Right ventricle myocardium superior (tissue), 1 donor: ENCODE measurements around the gene RAVER2. TPM values are rescaled to one million over a fixed set of nuclear protein-coding genes. Genes with fewer than 3 reads are reported as not detected.
"Not testable (repeated sequence)": the region's sequence is repeated elsewhere in the genome, so short reads cannot be mapped to it uniquely, and the experiment has no call there.

Experiments used
- ATAC-seq: fragments of 200-7000 bp; cut with Tn5 transposase; one replicate; pipeline ENCODE4 v1.9.1; 2020; ENCODE audit warnings: mild to moderate bottlenecking; ENCODE audit not compliant: poor library complexity
- DNase-seq: peaks from one replicate; pipeline ENCODE4 v3.0.0-alpha.2; 2020
- intact Hi-C: fragments of 100-400 bp; cut with DNase I; formaldehyde crosslinking; loops from one replicate; pipeline ENCODE4 v1.11.2; 2022
- total RNA-seq: library from RNA; stranded (reverse); fragmentation: NEBNext Ultra II Directional; extraction: Animal tissue kit (Norgen Biotek cat#: 25700); gene quantifications from one replicate; pipeline ENCODE4 v1.2.1, GENCODE V29; 2021
- donor health status: DM: no; HTN: yes; CAD: no; lungs with severe emphysema.

Gene RAVER2
- total RNA-seq, 1 donor from 2014 or later, result 30.1 TPM

DNA sequence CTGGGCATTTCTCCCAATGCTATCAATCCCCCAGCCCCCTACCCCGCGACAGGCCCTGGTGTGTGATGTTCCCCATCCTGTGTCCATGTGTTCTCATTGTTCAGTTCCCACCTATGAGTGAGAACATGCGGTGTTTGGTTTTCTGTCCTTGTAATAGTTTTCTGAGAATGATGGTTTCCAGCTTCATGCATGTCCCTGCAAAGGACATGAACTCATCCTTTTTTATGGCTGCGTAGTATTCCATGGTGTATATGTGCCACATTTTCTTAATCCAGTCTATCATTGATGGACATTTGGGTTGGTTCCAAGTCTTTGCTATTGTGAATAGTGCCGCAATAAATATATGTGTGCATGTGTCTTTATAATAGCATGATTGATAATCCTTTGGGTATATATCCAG, 38.0 kb downstream of the RAVER2 start:
- intact Hi-C loops, DNase-seq, ATAC-seq: not testable (repeated sequence)

DNA sequence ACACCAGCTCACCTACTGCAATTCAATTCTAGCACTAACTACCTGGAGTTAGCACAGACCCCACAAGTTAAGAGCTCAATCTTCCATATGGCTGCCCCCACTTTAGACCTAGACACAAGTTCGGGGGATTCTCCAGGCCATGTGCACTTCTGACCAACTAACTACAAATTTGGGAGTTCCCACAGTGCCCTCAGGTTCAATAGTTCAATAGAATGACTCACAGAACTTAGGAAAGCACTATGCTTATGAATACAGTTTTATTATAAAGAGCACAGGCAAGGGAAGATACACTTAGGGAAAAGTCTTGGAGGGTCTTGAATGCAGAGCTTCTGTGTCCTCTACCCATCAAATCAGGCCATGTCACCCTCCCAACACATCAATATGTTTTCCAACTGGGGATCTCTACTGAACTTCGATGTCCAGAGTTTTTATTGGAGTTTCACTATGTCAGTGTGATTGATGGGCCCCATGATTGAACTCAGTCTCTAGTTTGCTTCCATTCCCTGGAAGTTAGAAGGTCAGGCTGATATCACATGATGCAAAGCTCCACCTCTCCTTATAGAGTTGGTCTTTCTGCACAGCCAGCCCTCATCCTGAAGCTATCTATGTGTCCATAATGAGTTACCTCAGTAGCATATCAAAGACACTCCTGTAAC, 46.1 kb downstream of the RAVER2 start:
- DNase-seq (no peak), ATAC-seq (no peak)
- intact Hi-C loops, result no loop called here

DNA sequence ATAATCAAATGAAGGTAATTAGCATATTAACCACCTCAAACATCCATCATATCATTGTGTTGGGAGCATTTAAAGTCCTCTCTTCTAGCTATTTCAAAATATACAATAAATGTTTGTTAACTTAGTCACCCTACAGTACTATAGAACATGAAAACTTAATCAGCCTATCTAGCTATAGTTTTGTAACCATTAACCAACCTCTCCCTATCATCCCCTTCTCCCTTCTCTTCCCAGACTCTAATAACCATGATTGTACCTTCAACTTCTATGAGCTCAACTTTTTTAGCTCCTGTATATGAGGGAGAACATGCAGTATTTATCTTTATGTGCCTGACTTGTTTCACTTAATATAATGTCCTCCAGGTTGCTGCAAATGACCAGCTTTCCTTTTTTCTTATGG, 54.0 kb downstream of the RAVER2 start:
- no peak for DNase-seq
- ATAC-seq, result no peak
- intact Hi-C loops, result no loop called here

DNA sequence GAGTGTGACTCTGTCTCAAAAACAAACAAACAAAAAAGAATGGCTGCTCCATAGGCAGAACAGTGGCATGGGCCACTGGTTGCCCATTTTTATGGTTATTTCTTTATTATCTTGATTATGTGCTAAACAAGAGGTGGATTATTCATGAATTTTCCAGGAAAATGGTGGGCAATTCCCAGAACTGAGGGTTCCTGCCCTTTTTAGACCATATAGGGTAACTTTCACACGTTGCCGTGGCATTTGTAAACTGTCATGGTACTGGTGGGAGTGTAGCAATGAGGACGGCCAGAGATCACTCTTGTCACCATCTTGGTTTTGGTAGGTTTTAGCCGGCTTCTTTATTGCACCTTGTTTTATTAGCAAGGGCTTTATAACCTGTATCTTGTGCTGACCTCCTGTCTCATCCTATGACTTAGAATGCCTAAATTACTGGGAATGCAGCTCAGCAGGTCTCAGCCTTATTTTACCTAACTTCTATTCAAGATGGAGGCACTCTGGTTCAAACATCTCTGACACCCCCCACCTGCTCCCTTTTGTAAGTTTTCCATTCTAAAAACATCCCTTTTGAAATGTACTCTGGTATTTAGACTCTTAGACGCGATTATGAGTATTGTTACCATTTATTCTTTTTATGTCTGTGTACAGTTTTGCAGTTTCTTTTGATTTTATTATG, 57.1 kb downstream of the RAVER2 start:
- ATAC-seq (no peak), DNase-seq (no peak)
- intact Hi-C loops, result no loop called here

DNA sequence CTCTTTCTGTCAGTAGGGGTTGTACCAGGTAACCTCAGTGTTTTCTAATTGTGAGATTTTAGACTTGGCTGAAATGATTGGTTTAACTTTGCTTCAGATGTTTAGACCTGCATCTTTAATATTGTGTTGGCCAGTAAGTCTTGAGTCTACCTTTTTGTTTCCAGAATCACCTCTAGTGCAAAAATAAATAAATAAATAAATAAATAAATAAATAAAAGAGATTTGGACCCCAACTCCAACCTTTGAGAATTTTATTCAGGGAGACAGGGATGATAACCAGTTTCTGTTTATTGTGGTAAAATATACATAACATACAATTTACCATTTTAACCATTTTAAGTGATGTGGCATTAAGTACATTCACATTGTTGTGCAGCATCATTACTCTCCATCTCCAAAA, 64.4 kb downstream of the RAVER2 start:
- intact Hi-C loops, result no loop called here
- ATAC-seq (no peak), DNase-seq (no peak)

DNA sequence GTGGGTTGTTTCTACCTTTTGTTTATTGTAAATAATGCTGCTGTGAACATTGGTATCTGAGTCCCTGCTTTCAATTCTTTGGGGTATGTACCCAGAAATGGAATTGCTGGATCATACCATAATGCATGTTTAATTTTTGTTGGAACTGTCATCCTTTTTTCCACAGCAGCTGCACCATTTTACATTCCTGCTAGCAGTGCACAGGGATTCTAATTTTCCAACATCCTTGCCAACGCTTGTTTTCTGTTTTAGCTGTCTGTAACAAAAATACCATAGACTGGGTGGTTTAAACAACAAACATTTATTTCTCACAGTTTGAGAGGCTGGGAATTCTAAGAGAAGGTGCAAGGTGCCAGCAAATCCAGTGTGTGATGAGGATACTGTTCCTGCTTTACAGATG, 65.1 kb downstream of the RAVER2 start:
- ATAC-seq (no peak), DNase-seq (no peak)
- intact Hi-C loops, result no loop called here

DNA sequence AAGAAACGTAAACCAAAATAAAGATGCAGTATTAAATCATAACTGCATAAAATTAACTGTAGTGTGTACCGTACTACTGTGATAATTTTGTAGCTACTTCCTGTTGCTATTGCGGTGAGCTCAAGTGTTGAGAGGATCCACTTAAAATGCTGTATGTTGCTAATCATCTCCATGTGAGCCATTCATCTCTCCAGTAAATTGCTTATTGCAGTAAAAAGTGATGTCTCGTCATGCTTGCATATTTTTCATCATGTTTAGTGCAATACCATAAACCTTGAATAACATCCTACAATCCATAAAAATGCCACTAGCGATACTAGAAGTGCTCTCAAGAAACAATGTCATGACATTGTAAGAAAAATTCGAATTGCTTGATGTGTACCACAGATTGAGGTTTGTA, 66.3 kb downstream of the RAVER2 start:
- DNase-seq, result no peak
- intact Hi-C loops, result no loop called here
- no peak for ATAC-seq

DNA sequence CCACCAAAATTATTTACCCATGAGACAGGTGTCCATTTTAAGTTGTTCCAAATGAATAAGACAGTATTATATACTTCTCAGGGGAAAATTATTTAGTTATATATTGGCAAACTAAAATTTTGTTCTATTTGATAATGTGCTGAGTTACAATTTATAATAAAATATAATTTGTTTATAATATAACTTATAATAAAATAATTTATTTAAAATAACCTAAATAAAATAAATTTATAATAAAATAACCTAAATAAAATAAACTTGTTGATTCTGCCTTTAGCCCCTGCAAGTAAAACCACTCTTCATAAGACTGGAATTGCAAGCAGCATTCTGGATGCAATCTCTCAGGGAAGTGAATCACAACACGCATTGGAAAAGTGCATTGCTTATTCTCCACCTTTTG, 69.6 kb downstream of the RAVER2 start:
- intact Hi-C loops, result no loop called here
- ATAC-seq (no peak), DNase-seq (no peak)

DNA sequence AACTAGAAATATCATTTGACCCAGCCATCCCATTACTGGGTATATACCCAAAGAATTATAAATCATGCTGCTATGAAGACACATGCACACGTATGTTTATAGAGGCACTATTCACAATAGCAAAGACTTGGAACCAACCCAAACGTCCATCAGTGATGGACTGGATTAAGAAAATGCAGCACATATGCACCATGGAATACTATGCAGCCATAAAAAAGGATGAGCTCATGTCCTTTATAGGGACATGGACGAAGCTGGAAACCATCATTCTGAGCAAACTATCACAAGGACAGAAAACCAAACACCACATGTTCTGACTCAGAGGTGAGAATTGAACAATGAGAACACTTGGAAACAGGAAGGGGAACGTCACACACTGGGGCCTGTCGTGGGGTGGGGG, 72.5 kb downstream of the RAVER2 start:
- DNase-seq, intact Hi-C loops, ATAC-seq: not testable (repeated sequence)

DNA sequence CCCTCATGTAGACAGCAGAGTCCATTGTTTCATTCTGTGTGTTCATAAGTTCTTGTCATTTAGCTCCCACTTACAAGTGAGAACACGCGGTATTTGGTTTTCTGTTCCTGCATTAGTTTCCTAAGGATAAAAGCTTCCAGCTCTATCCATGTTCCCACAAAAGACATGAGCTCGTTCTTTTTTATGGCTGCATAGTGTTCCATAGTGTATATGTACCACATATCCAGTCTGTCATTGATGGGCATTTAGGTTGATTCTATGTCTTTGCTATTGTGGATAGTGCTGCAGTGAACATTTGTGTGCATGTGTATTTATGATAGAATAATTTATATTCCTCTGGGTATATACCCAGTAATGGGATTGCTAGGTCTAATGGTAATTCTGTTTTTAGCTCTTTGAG, 75.7 kb downstream of the RAVER2 start:
- not testable (repeated sequence) for ATAC-seq, DNase-seq
- intact Hi-C loops, result loop anchor here (5.0 to 10.0 kb wide), 2 partner anchors 76 to 133 kb away; partner anchors contain the start of gene RAVER2

DNA sequence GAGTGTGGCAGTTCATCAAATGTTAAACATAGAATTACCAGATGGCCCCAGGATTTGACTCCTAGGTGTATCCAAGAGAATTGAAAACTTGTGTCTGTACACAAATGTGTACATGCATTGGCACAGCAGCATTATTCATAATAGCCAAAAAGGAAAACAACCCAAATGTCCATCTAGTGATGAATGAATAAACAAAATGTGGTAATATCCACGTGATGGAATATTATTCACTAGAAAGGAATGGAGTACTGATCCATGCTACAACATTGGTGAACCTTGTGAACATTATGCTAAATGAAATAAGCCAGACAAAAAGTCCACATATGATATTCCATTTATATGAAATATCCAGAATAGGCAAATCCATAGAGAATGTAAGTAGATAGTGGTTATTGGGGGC, 77.7 kb downstream of the RAVER2 start:
- ATAC-seq (no peak), DNase-seq (no peak)
- intact Hi-C loops, result loop anchor here (5.0 to 10.0 kb wide), 2 partner anchors 78 to 135 kb away; partner anchors contain the start of gene RAVER2

DNA sequence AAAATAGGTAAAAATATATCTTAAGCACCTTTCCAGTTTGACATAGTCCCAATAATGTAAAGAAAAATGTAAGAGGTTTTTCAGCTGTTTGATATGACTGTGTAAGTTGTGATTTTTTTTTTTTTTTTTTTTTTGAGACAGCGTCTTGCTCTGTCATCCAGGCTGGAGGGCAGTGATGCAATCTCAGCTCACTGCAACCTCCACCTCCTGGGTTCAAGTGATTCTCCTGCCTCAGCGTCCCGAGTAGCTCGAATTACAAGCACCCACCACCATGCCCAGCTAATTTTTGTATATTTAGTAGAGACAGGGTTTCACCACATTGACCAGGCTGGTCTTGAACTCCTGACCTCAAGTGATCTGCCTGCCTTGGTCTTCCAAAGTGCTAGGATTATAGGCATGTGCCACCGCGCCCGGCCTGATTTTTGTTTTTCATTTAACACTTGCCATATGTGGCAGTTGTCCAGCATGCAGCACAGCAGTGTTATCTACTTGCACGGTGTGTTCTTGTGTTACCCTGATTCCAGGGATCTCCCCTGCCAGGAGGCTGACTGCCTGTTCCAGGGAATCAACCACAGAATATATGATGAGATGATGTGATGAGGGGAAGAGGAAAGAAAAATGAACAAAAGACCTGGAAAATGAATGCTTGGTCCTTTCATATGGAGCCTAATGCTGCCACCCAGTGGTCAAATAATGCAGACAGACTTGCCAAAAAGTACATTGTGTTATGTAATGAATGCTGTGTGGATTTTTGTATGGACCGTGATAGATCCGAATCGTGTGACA, 79.0 kb downstream of the RAVER2 start:
- peak; percentile 83 for ATAC-seq
- DNase-seq, result no peak
- intact Hi-C loops, result loop anchor here (5.0 to 10.0 kb wide), 2 partner anchors 79 to 137 kb away; partner anchors contain the start of gene RAVER2

DNA sequence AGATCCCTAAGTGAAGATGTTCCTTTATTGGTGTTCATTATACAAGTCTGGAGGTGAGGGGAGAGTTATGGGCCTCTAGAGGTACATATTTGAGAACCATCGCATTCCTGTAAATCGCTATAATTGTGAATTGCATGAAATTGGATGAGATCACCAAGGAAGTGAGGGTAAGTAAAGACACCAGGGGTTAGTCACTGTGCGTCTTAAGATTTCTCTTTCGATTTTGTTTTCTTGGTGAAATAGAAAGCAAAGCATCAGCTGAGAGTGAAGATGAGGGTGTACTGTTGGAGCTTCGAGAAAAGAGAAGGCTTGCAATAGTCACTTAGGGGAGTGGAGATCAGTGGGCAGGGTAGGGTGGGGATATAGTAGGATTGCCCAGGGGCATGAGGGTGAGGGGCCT, 82.1 kb downstream of the RAVER2 start:
- no peak for ATAC-seq
- DNase-seq, result no peak
- intact Hi-C loops, result loop anchor here (5.0 to 10.0 kb wide), 2 partner anchors 82 to 150 kb away; partner anchors contain the start of gene RAVER2

DNA sequence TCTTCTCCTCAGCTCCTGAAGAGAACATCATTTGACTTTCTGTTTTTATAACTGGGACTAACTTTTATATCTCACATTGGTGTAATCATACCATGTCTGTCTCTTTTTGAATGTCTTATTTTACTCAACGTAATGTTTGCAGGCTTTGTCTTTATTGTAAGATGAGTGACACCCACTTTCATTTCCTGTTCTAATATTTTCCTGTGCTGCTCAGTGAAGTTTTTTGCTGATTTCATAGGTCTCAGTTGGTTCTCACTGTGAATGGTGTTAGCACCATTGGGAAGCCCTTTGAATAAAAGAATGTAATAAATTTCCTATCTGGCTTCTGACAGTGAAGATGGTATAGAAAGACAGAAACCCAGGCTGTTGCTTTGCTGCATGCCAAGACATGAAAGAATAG, 84.0 kb downstream of the RAVER2 start:
- intact Hi-C loops, result loop anchor here (5.0 to 10.0 kb wide), 2 partner anchors 84 to 152 kb away; partner anchors contain the start of gene RAVER2
- DNase-seq, result no peak
- ATAC-seq, result no peak

DNA sequence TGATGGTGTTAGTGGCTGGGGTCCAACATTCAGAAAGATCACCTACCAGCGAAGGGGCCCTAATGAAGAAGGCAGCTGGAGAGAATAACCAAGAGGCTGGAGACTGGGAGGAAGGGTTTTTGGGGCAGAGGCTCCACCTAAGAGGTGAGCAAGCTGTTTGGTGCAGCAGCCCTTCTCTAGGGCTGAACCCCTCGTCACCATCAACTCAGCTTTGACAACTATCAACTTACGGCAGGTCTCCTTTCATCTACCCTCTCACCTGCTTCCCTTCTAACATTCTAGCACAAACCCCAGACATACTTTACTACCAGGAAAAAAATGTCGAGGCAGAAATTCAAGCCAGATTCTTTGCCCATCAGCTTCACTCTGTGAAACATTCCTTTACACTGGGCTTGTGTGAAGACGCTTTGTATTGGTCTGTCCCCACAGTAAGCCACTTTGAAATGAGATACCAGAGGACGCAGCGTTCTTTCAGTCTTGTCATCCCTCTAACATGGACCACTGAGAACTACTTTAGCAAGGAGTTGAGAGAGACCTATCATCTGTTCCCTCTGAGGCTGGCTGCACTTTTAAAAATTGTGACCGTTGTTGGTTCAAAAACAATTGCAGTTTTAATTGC, 84.6 kb downstream of the RAVER2 start:
- no peak for DNase-seq
- peak; percentile 77 for ATAC-seq
- intact Hi-C loops, result loop anchor here (5.0 to 10.0 kb wide), 2 partner anchors 85 to 152 kb away; partner anchors contain the start of gene RAVER2

DNA sequence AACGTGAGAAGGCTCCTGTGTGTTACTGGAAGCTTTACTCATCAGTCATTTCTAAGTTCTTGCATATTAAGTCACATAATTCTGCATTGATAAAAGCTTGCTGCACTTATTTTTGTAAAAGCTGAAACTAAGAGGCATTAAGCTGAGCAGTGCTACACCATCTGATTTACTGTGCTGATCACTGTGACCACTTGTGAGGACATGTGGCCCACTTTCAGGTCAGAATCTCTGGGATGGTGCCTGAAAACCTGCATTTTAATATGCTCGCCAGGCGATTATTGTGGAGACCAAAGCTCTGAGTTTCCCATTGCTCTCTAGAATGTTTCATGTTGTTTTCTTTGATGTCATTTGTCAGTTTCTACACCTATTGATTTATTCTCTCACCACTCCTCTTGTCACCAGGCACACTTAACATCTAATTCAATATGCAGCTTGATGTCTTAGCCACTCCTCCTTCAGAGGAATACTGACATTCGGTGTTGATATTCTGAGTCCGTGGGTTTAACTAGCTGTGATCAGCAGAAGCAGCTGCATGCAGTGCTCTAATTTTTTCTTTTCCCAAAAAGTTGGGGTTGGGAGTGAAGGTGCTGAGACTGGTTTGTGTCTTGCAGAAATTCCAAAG, 85.3 kb downstream of the RAVER2 start:
- intact Hi-C loops, result no loop called here
- ATAC-seq, result no peak

DNA sequence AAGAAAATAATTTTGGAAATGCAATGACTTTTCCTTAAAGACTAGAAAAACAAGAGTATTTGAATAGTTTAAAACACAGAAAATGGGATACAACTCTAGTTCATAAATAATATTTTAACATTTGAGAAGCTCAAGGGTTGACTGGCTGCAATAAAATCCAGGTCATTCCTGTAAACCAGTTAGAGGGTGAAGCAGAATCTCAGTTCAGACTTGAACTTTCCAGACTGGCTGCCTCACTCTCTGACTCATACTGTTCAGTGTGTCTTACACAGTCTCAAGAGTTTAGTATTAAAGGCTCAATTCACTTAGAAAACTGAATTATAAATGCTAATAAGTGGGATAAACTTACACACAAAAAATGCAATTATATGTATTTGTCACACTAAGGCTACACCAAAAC, 89.9 kb downstream of the RAVER2 start:
- no peak for ATAC-seq
- intact Hi-C loops, result no loop called here
- DNase-seq, result no peak

More for the DNA sequence above, 85.3 kb downstream of the RAVER2 start:
- no peak for DNase-seq

DNA sequence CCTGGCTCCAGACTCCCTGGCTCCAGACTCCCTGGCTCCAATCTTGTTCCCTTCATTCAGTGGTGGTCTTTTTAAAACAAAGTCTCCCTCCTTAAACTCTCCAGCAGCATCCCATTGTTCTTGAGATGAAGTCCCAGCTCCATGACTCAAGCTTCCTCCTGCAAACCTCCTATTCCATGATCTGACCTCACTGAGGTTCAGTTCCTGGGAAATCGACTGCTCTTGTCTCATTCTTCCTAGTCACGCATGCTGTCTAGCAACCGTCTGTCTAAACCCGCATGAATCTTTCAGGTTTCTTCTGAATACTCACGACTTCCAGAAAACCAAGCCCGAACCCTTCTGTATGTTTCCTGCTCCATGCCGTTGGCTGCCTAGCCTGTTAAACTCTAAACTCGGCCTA, 91.9 kb downstream of the RAVER2 start:
- no peak for DNase-seq
- intact Hi-C loops, result no loop called here
- no peak for ATAC-seq
